ENCODE measurements around the gene TRIM46. TPM values are rescaled to one million over a fixed set of nuclear protein-coding genes. Genes with fewer than 3 reads are reported as not detected.

Gene TRIM46
- total RNA-seq, 1 donor from 2014 or later = 4.8 TPM

Other genes starting within 250 kb of the TRIM46 start
- gene PMVK, start 237.1 kb upstream of the TRIM46 start, total RNA-seq = 30.4 TPM
- gene PBXIP1, start 217.8 kb upstream of the TRIM46 start, total RNA-seq = 71.1 TPM
- 25.0 TPM for gene PYGO2, start 212.1 kb upstream of the TRIM46 start, total RNA-seq
- gene SHC1, start 203.1 kb upstream of the TRIM46 start, total RNA-seq = 92.5 TPM
- 31.7 TPM for gene CKS1B, start 199.2 kb upstream of the TRIM46 start, total RNA-seq
- 24.3 TPM for gene FLAD1, start 190.5 kb upstream of the TRIM46 start, total RNA-seq
- gene LENEP, start 180.3 kb upstream of the TRIM46 start, total RNA-seq = not detected
- gene ZBTB7B, start 171.0 kb upstream of the TRIM46 start, total RNA-seq = 45.3 TPM
- gene DCST2, start 140.1 kb upstream of the TRIM46 start, total RNA-seq = 5.5 TPM
- 0.31 TPM for gene DCST1, start 140.0 kb upstream of the TRIM46 start, total RNA-seq
- gene ADAM15, start 122.5 kb upstream of the TRIM46 start, total RNA-seq = 147 TPM
- 3.1 TPM for gene EFNA4, start 110.1 kb upstream of the TRIM46 start, total RNA-seq
- 2.4 TPM for gene EFNA3, start 95.0 kb upstream of the TRIM46 start, total RNA-seq
- 49.0 TPM for gene EFNA1, start 46.0 kb upstream of the TRIM46 start, total RNA-seq
- gene SLC50A1, start 38.0 kb upstream of the TRIM46 start, total RNA-seq = 20.8 TPM
- 75.3 TPM for gene DPM3, start 33.3 kb upstream of the TRIM46 start, total RNA-seq
- gene KRTCAP2, start 545 bp upstream of the TRIM46 start, total RNA-seq = 162 TPM
- gene THBS3, start 34.0 kb downstream of the TRIM46 start, total RNA-seq = 58.8 TPM
- 20.0 TPM for gene MTX1, start 34.8 kb downstream of the TRIM46 start, total RNA-seq
- 28.4 TPM for gene ENTREP3, start 81.6 kb downstream of the TRIM46 start, total RNA-seq
- 44.0 TPM for gene SCAMP3, start 88.5 kb downstream of the TRIM46 start, total RNA-seq
- 57.8 TPM for gene CLK2, start 99.7 kb downstream of the TRIM46 start, total RNA-seq
- 8.0 TPM for gene HCN3, start 103.6 kb downstream of the TRIM46 start, total RNA-seq
- gene PKLR, start 127.6 kb downstream of the TRIM46 start, total RNA-seq = not detected
- gene FDPS, start 135.0 kb downstream of the TRIM46 start, total RNA-seq = 160 TPM
- 43.3 TPM for gene RUSC1, start 147.0 kb downstream of the TRIM46 start, total RNA-seq